Measurements from ENCODE around the gene OR8G1.

- TF ChIP-seq RAD21 (IDR thresholded peaks at IDR 0.05; ENCODE audit: low read depth) (no peak), EP300 (IDR thresholded peaks at IDR 0.05; ENCODE audit: borderline replicate concordance) (no peak), REST (IDR thresholded peaks at IDR 0.05; ENCODE audit: low read depth) (no peak), MAX (IDR thresholded peaks at IDR 0.05) (no peak), TAF1 (IDR thresholded peaks at IDR 0.05; ENCODE audit: low read depth) (no peak), TEAD4 (IDR thresholded peaks at IDR 0.05) (no peak), YY1 (IDR thresholded peaks at IDR 0.05; ENCODE audit: low read depth) (no peak), USF1 (IDR thresholded peaks at IDR 0.05) (no peak), NFIC (IDR thresholded peaks at IDR 0.05) (no peak), CEBPB (IDR thresholded peaks at IDR 0.05) (no peak), CREB1 (IDR thresholded peaks at IDR 0.05; ENCODE audit: low read depth) (no peak), FOXM1 (IDR thresholded peaks at IDR 0.05; ENCODE audit: borderline replicate concordance, low read depth) (no peak), ZBTB7A (IDR thresholded peaks at IDR 0.05; ENCODE audit: low read depth) (no peak)
Measured at GRCh38 chr11:124276081-124276480, 35.2 kb downstream of the OR8G1 start.

All from Ishikawa (cell line).